Islet precursor cell (in vitro differentiated cells): Measurements from ENCODE around the gene VDAC2.

Experiments used
- DNase-seq: peaks from one replicate; pipeline ENCODE4 v3.0.0-alpha.2; 2018

VDAC2 gene

DNA sequence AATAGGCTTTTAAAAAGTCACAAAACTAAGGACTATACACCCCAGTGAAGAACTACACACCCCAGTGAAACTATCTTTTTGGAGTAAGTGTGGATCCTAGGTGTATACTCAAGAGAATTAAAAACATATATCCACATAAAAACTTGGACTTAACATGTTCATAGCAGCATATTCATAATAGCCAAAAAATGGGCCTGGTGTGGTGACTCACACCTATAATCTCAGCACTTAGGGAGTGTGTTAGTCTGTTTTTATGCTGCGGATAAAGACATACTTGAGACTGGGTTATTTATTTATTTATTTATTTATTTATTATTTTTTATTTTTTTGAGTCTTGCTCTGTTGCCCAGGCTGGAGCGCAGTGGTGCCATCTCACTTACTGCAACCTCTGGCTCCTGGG, 44.1 kb downstream of the VDAC2 start:
- DNase-seq, result no peak

DNA sequence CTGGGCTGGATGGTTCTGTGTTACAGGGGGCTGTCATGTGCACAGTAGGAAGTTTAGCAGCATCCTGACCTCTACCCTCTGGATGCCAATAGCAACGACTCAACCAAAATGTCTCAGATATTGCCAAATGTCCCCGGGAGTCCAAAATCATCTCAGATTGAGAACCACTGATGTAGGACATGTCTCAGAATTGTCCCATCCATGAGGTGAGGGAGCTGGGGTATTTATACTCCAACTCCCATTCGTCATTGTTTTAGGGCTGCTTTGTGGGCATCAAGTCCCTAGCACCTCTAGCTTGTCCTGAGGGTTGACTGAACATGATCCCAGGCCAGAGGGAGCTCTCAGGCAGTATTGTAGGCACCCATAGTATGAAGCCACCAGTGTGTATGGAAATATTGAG, 50.4 kb downstream of the VDAC2 start:
- no peak for DNase-seq

DNA sequence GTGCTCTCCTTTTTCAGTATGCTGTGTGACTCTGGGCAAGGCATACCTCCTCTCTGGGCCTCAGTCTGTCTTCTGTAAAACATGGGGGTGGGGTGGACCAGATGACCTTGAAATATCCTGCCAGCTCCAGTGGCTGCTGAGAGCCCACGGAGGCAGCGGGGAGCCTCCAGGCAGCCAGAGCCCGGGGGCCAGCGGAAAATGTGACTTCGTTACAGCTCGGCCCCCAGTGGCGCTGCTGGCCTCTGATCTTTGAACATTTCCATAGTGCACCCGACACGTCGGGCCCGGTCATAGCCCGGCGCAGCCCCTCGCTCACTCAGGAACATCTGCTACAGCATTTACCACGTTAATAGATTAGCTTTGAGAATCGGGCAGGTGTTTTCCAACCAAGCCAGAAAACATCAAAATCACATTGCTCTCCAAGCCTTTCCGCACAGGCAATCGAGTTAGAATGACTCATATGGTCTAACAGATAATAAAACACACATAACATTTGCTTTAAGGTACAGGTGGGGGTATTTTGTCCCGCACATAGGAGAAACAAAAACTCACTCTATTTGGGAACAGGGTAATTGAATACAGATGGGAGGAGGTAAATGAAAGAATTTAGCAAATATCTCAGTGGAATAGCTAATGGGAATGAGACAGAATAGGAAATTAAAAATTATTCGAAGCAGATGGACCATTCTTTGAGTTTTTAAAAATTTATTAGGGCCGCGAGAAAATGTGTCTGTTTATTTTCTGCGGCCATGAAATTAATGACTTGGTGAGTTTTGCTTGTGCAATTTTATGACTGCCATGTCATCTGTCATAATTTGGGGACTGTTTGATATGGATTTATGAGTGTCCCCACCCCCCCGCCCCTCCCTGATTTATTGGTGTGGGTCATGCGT, 51.5 kb downstream of the VDAC2 start:
- no peak for DNase-seq

DNA sequence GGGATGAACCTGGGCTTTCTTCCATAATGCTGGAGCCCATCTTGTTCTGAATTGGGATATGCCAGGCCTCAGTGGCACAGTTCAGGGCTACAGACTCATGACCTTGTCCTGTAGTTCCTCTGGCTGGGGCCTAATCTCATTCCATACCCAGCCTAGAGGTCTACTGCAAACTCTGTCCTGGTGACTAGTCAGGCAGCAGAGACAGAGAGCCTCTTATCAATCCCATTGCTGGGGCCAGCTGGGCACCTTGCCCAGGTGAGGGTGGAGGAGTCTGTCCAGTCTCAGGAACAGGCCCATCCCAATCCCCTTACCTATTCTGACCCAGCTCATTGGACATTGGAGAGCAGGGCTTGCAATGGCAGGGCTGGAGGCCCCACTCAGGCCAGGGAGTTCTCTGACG, 53.2 kb downstream of the VDAC2 start:
- DNase-seq, result no peak

- DNase-seq, result no peak
These were observed 55.3 kb downstream of the VDAC2 start for GRCh38 chr10:75265856-75266255.

- no peak for DNase-seq
These were observed 56.3 kb downstream of the VDAC2 start for GRCh38 chr10:75266945-75267344.

GRCh38 chr10:75269605-75270004, 59.0 kb downstream of the VDAC2 start:
- no peak for DNase-seq

DNA sequence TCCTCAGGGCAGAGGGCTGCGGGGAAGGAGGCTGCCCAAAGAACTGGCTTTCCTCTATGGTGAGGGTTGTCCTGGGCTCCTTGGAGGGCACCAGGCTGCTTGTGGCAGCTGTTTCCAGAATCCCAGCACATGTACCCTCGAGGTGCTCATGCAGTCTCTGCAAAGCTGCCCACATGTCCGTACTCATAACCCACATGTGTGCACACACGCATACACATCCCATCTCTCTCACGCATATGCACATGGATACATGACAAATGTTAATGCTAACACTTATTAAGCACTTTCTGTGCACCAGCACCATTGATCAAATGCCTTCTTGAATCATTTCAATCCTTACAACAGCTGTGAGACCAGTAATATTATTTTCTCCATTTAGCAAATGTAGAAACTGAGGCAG, 61.5 kb downstream of the VDAC2 start:
- no peak for DNase-seq

DNA sequence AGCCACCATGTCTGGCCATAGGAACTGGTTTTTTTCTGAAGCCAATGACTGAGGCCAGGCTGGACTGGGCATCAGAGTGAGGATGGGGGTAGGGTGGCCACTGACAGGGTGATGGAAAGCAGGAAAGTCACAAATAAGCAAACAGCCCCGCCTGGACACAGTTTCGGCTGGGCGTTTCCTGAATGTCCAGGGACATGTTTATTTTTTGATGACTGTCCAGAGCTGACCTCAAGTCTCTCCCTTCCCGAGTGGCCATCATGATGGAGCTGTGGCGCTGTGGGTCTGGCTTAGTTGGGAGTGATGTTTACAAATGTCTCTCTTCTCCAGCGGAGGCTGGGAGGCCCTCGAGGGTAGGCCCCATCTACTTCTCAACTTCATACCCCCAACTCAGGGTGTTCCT, 62.3 kb downstream of the VDAC2 start:
- DNase-seq, result no peak

GRCh38 chr10:75276069-75276872, 65.7 kb downstream of the VDAC2 start:
- no peak for DNase-seq

DNA sequence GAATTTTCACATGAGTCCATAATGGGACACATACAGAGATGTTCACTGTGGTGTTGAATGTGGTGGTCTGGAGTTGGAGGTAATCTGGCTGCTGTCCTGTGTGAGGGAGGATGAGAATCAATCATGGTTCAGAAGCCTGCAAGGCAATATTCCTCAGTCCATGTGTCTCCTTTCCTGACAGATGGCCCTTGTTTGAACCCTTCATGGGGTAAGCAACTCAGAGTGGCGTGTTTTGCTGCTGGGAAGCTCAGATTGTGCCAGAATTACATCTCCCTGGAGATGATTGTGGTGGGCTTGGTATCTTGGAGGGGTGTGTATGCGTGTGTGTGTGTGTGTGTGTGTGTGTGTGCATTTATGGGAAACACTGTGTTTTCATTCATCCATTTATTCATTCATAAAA, 69.6 kb downstream of the VDAC2 start:
- DNase-seq, result no peak
